Mononuclear cell (primary cell): ENCODE results near the gene AARS2. TPM values are rescaled to one million over a fixed set of nuclear protein-coding genes. Genes with fewer than 3 reads are reported as not detected.

Source experiments
- H3K27me3 ChIP-seq: 2 replicates; pipeline ENCODE4 v1.6.0; 2011; ENCODE audit warnings: low read length, control low read depth; ENCODE audit not compliant: insufficient read depth
- H3K4me1 ChIP-seq: 2 replicates; pipeline ENCODE4 v1.5.1; 2011; ENCODE audit warnings: mild to moderate bottlenecking, low read length, control low read depth; ENCODE audit not compliant: insufficient read depth
- H3K4me3 ChIP-seq: 2 replicates; pipeline ENCODE4 v1.5.1; 2011; ENCODE audit warnings: mild to moderate bottlenecking, low read length, moderate library complexity
- H3K9me3 ChIP-seq: 2 replicates; pipeline ENCODE4 v1.5.1; 2011; ENCODE audit warnings: low read depth, mild to moderate bottlenecking, control low read depth, low read length
- total RNA-seq: library from RNA; depleted of rRNA; stranded (reverse); fragments of >200 nt; gene quantifications from one replicate; pipeline ENCODE4 v1.2.3, GENCODE V29; 2012

Gene AARS2
- total RNA-seq, 1 donor = 4.9 TPM

- H3K9me3 ChIP-seq = no peaks in the 10 kb centered on the region
- peaks cover 63% of the 10 kb centered on the region for H3K4me1 ChIP-seq
- peak overlapping the region; percentile 70 for H3K4me3 ChIP-seq
- H3K27me3 ChIP-seq = no peaks in the 10 kb centered on the region
Observed at GRCh38 chr6:44257753-44258324, 55.3 kb downstream of the AARS2 start.

GRCh38 chr6:44257025-44257752 is 56.0 kb downstream of the AARS2 start, which contains the start of gene SLC35B2:
TSS of gene SLC35B2 (minus strand) at chr6:44257528. CDS start at chr6:44257410, 118 bp downstream.
- H3K4me3 ChIP-seq = peak within 1 kb of the TSS; percentile 70
- H3K27me3 ChIP-seq = no peaks in the 10 kb centered on the region
- H3K4me1 ChIP-seq = peaks cover 57% of the 10 kb centered on the region
- no peaks in the 10 kb centered on the region for H3K9me3 ChIP-seq

- peaks cover 52% of the 10 kb centered on the region for H3K4me1 ChIP-seq
- H3K4me3 ChIP-seq = peak overlapping the region; percentile 70
- H3K9me3 ChIP-seq = no peaks in the 10 kb centered on the region
- no peaks in the 10 kb centered on the region for H3K27me3 ChIP-seq
Observed at GRCh38 chr6:44256775-44257024, 56.4 kb downstream of the AARS2 start.

GRCh38 chr6:44255871-44256774 is 57.0 kb downstream of the AARS2 start:
- H3K9me3 ChIP-seq = no peaks in the 10 kb centered on the region
- H3K4me1 ChIP-seq = peaks cover 47% of the 10 kb centered on the region
- peak overlapping the region; percentile 70 for H3K4me3 ChIP-seq
- no peaks in the 10 kb centered on the region for H3K27me3 ChIP-seq

GRCh38 chr6:44255105-44255808 is 57.9 kb downstream of the AARS2 start:
- no peak overlapping the region for H3K4me3 ChIP-seq
- peaks cover 39% of the 10 kb centered on the region for H3K4me1 ChIP-seq
- no peaks in the 10 kb centered on the region for H3K27me3 ChIP-seq
- no peaks in the 10 kb centered on the region for H3K9me3 ChIP-seq

GRCh38 chr6:44254191-44255104 is 58.7 kb downstream of the AARS2 start:
- Histone ChIP-seq H3K27me3 (no peaks in the 10 kb centered on the region), H3K4me1 (peaks cover 35% of the 10 kb centered on the region), H3K4me3 (no peak overlapping the region), H3K9me3 (no peaks in the 10 kb centered on the region)

GRCh38 chr6:44253307-44254101 is 59.6 kb downstream of the AARS2 start:
- no peaks in the 10 kb centered on the region for H3K27me3 ChIP-seq
- H3K4me3 ChIP-seq = no peak overlapping the region
- H3K9me3 ChIP-seq = no peaks in the 10 kb centered on the region
- peaks cover 36% of the 10 kb centered on the region for H3K4me1 ChIP-seq

GRCh38 chr6:44251576-44252524 is 61.3 kb downstream of the AARS2 start:
- H3K27me3 ChIP-seq = no peaks in the 10 kb centered on the region

GRCh38 chr6:44250718-44251123 is 62.4 kb downstream of the AARS2 start:
- H3K4me3 ChIP-seq = no peak overlapping the region
- H3K4me1 ChIP-seq = peaks cover 26% of the 10 kb centered on the region
- no peaks in the 10 kb centered on the region for H3K27me3 ChIP-seq
- no peaks in the 10 kb centered on the region for H3K9me3 ChIP-seq

More at GRCh38 chr6:44251576-44252524, 61.3 kb downstream of the AARS2 start:
- H3K4me3 ChIP-seq = no peak overlapping the region
- H3K4me1 ChIP-seq = peaks cover 34% of the 10 kb centered on the region
- H3K9me3 ChIP-seq = no peaks in the 10 kb centered on the region

- Histone ChIP-seq H3K9me3 (no peaks in the 10 kb centered on the region), H3K4me1 (peaks cover 28% of the 10 kb centered on the region), H3K4me3 (no peak overlapping the region), H3K27me3 (no peaks in the 10 kb centered on the region)
Observed at GRCh38 chr6:44250067-44250717, 63.0 kb downstream of the AARS2 start.
